Right lobe of liver (tissue), 4 donors: ENCODE measurements around the gene SAA1.
"Not testable (repeated sequence)": the region's sequence is repeated elsewhere in the genome, so short reads cannot be mapped to it uniquely, and the experiment has no call there.

Experiments
- CTCF ChIP-seq, 4 donors: fragments of 200-600 bp in 3 of 4; fragments of 450-650 bp in 1 of 4; IDR thresholded peaks; one replicate each; pipeline versions ENCODE4 v1.5.1 to v1.8.0; 2016 to 2022; ENCODE audit warnings: antibody characterized with exemption in 4 of 4, mild to moderate bottlenecking in 2 of 4
- POLR2A ChIP-seq: fragments of 450-650 bp; IDR thresholded peaks from one replicate; pipeline ENCODE4 v1.6.1; 2017; ENCODE audit warnings: antibody characterized with exemption, mild to moderate bottlenecking
- donor health status: DM: no; HTN: no; CAD: no.
- donor health status: DM: no; HTN: no; CAD: no.
- donor health status: DM: no; HTN: yes; CAD: no.

GRCh38 chr11:18247191-18247581 lies 18.9 kb upstream of the SAA1 start:
- TF ChIP-seq CTCF (IDR thresholded peaks at IDR 0.05); POLR2A: not testable (repeated sequence)
